ENCODE measurements around the gene CFI. TPM values are rescaled to one million over a fixed set of nuclear protein-coding genes. Genes with fewer than 3 reads are reported as not detected.

Gene CFI
- 0.33 TPM for total RNA-seq (2021; ENCODE audit: unreplicated experiment)
- polyA plus RNA-seq (2012; ENCODE audit: insufficient read length) = not detected
- Bru-seq, nascent RNA = percentile 25 among the genes with signal in this experiment
- BruChase-seq, experiment 1, labeled RNA remaining after a 2-hour chase = not detected
- percentile 20 among the genes with signal in this experiment for BruChase-seq, experiment 2, labeled RNA remaining after a 6-hour chase
- long read RNA-seq = 0 reads

GRCh38 chr4:109801895-109802319, at the start of gene CFI:
CFI (minus strand) TSS chr4:109801999; CDS start chr4:109801971, 28 bp downstream.
- no peak within 1 kb of the TSS for H3K27ac ChIP-seq (ENCODE audit: low read length)
- no peak for TF ChIP-seq REST (IDR thresholded peaks at IDR 0.05; ENCODE audit: insufficient read depth in 1 of 2, low read depth in 2 of 2, low read length in 1 of 2)
- no peak for TF ChIP-seq CTCF (IDR thresholded peaks at IDR 0.05)
- TF ChIP-seq POLR2AphosphoS5 (IDR thresholded peaks at IDR 0.05; ENCODE audit: low read depth, low read length) = no peak
- no peak for TF ChIP-seq SIN3A (IDR thresholded peaks at IDR 0.05; ENCODE audit: borderline replicate concordance, insufficient read depth, low read depth, low read length)
- TF ChIP-seq TCF7L2 (IDR thresholded peaks at IDR 0.05; ENCODE audit: low read depth, low read length) = no peak
- no peak within 1 kb of the TSS for H3K4me3 ChIP-seq (ENCODE audit: low read depth in 2 of 2, low read length in 2 of 2)
- in situ Hi-C loops (cut with HindIII; ENCODE audit: low pct_unique_long_range_greater_than_20kb, low sequenced_read_pairs) (no loop called here), intact Hi-C loops (cut with micrococcal nuclease; ENCODE audit: unreplicated experiment) (loop anchor here (5.0 kb wide), 1 partner anchor 100 kb away; the partner anchor contains the start of gene CASP6)
- ATAC-seq (no peak), DNase-seq (ENCODE audit: low read depth, low spot score) (no peak)
- POLR2A ChIA-PET = no interaction called here
- H3K9me3 ChIP-seq (ENCODE audit: control insufficient read depth, insufficient read depth, low read depth, low read length) = no peaks in the 10 kb centered on the region
- CTCF ChIA-PET = no interaction called here
- no peaks in the 10 kb centered on the region for H3K36me3 ChIP-seq (ENCODE audit: control insufficient read depth, insufficient read depth, low read length)
- no peaks in the 10 kb centered on the region; the same call in 1 of the 2 replicates for H3K27me3 ChIP-seq (ENCODE audit: control insufficient read depth, insufficient read depth, low read length)
- H3K4me1 ChIP-seq (ENCODE audit: control insufficient read depth, insufficient read depth, low read length) = no peaks in the 10 kb centered on the region
- no TSS peak for BruUV-seq (replicated peaks)

- Histone ChIP-seq H3K36me3 (ENCODE audit: control insufficient read depth, insufficient read depth, low read length) (no peaks in the 10 kb centered on the region), H3K9me3 (ENCODE audit: control insufficient read depth, insufficient read depth, low read depth, low read length) (no peaks in the 10 kb centered on the region), H3K4me3 (ENCODE audit: low read depth in 2 of 2, low read length in 2 of 2) (no peak overlapping the region), H3K4me1 (ENCODE audit: control insufficient read depth, insufficient read depth, low read length) (no peaks in the 10 kb centered on the region), H3K27me3 (ENCODE audit: control insufficient read depth, insufficient read depth, low read length) (peaks cover 2% of the 10 kb centered on the region; the same call in 1 of the 2 replicates), H3K27ac (ENCODE audit: low read length) (no peak overlapping the region)
- ChIA-PET POLR2A (no interaction called here), CTCF (no interaction called here)
- TF ChIP-seq TCF7L2 (IDR thresholded peaks at IDR 0.05; ENCODE audit: low read depth, low read length) (no peak), SIN3A (IDR thresholded peaks at IDR 0.05; ENCODE audit: borderline replicate concordance, insufficient read depth, low read depth, low read length) (no peak)
- DNase-seq (ENCODE audit: low read depth, low spot score) (no peak), ATAC-seq (no peak)
- intact Hi-C loops (cut with micrococcal nuclease; ENCODE audit: unreplicated experiment) (no loop called here), in situ Hi-C loops (cut with HindIII; ENCODE audit: low pct_unique_long_range_greater_than_20kb, low sequenced_read_pairs) (no loop called here)
- no TSS peak for BruUV-seq (replicated peaks)
Measured at GRCh38 chr4:109850601-109851000, 48.8 kb upstream of the CFI start.

GRCh38 chr4:109848501-109848900, 46.7 kb upstream of the CFI start:
- ATAC-seq (no peak), DNase-seq (ENCODE audit: low read depth, low spot score) (no peak)
- no peaks in the 10 kb centered on the region for H3K4me1 ChIP-seq (ENCODE audit: control insufficient read depth, insufficient read depth, low read length)
- H3K4me3 ChIP-seq (ENCODE audit: low read depth in 2 of 2, low read length in 2 of 2) = no peak overlapping the region
- intact Hi-C loops (cut with micrococcal nuclease; ENCODE audit: unreplicated experiment) (no loop called here), in situ Hi-C loops (cut with HindIII; ENCODE audit: low pct_unique_long_range_greater_than_20kb, low sequenced_read_pairs) (no loop called here)
- ChIA-PET CTCF (no interaction called here), POLR2A (interaction anchor here (0.6 kb wide), 1 partner anchor 153 kb away, joined by 11 read pairs; no protein-coding TSS in a partner anchor)
- H3K27ac ChIP-seq (ENCODE audit: low read length) = no peak overlapping the region
- no peaks in the 10 kb centered on the region for H3K9me3 ChIP-seq (ENCODE audit: control insufficient read depth, insufficient read depth, low read depth, low read length)
- TF ChIP-seq REST (IDR thresholded peaks at IDR 0.05; ENCODE audit: insufficient read depth in 1 of 2, low read depth in 2 of 2, low read length in 1 of 2) = no peak
- no peak for TF ChIP-seq CTCF (IDR thresholded peaks at IDR 0.05)
- TF ChIP-seq SIN3A (IDR thresholded peaks at IDR 0.05; ENCODE audit: borderline replicate concordance, insufficient read depth, low read depth, low read length) = no peak
- TF ChIP-seq TCF7L2 (IDR thresholded peaks at IDR 0.05; ENCODE audit: low read depth, low read length) = no peak
- TF ChIP-seq POLR2AphosphoS5 (IDR thresholded peaks at IDR 0.05; ENCODE audit: low read depth, low read length) = no peak
- BruUV-seq (replicated peaks) = no TSS peak
- peaks cover 2% of the 10 kb centered on the region; the same call in 1 of the 2 replicates for H3K27me3 ChIP-seq (ENCODE audit: control insufficient read depth, insufficient read depth, low read length)
- H3K36me3 ChIP-seq (ENCODE audit: control insufficient read depth, insufficient read depth, low read length) = no peaks in the 10 kb centered on the region
